VCaP (cell line): ENCODE data around the gene SMIM38.

Experiments
- H3K27ac ChIP-seq: fragments of 450-650 bp; 2 replicates; pipeline ENCODE4 v1.5.1; 2017
- TF ChIP-seq, protein P1 (sequence below): fragments of 450-650 bp; conservative IDR thresholded peaks from 2 replicates; pipeline ENCODE4 v1.5.1; 2017; ENCODE audit warnings: mild to moderate bottlenecking, moderate library complexity

Gene SMIM38

DNA sequence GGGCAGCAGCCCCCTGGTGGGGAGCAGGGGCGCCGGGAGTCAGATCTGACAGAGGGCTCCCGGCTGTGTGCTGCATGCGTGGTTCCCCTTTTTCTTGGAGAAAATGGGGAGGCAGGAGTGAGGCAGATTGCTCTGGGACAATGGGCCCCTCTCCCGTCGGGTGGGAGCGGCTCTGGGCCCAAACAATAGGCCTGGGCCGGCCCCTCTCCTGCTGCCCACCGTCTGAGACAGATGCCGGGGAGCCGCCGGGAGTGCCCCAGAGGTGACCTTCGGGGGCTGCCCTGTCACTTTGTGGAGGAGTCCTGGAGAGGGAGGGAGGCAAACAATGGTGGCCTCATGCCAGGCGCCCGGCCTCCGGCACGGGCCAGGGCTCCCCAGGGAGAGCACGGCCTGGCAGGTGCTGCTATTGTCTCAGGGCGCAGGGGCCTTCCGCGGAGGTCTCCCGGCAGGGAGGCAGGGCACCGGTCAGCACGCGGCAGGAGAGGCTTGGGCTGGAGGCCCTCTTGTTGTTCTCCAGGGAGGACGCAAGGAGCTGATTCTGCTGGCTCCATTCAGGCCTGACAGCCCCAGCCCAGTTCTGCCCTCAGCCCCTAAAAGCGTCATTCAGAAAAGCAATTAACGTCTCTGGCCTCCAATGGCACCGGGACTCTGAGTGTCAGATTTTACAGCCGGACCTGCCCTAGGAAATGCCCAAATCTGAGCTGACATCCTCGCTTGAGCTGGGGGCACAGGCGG is 44.8 kb downstream of the SMIM38 start:
- H3K27ac ChIP-seq, result no peak overlapping the region
- TF ChIP-seq, protein P1, sequence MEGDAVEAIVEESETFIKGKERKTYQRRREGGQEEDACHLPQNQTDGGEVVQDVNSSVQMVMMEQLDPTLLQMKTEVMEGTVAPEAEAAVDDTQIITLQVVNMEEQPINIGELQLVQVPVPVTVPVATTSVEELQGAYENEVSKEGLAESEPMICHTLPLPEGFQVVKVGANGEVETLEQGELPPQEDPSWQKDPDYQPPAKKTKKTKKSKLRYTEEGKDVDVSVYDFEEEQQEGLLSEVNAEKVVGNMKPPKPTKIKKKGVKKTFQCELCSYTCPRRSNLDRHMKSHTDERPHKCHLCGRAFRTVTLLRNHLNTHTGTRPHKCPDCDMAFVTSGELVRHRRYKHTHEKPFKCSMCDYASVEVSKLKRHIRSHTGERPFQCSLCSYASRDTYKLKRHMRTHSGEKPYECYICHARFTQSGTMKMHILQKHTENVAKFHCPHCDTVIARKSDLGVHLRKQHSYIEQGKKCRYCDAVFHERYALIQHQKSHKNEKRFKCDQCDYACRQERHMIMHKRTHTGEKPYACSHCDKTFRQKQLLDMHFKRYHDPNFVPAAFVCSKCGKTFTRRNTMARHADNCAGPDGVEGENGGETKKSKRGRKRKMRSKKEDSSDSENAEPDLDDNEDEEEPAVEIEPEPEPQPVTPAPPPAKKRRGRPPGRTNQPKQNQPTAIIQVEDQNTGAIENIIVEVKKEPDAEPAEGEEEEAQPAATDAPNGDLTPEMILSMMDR, result no peak

DNA sequence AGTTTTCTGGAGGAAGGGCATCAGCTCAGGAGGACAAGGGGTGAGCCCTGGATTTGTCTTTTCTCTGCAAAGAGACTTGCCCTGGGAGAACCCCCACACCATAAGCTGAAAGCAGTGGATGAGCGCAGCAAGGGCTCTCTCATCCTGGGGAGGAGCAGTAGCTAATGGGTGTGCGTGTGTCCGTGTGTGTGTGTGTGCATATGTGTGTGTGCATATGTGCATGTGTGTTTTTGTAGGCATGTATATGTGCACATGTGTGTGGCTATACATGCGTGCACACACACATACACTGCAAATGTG is 45.3 kb downstream of the SMIM38 start:
- H3K27ac ChIP-seq, result no peak overlapping the region
- TF ChIP-seq, protein P1, result no peak

DNA sequence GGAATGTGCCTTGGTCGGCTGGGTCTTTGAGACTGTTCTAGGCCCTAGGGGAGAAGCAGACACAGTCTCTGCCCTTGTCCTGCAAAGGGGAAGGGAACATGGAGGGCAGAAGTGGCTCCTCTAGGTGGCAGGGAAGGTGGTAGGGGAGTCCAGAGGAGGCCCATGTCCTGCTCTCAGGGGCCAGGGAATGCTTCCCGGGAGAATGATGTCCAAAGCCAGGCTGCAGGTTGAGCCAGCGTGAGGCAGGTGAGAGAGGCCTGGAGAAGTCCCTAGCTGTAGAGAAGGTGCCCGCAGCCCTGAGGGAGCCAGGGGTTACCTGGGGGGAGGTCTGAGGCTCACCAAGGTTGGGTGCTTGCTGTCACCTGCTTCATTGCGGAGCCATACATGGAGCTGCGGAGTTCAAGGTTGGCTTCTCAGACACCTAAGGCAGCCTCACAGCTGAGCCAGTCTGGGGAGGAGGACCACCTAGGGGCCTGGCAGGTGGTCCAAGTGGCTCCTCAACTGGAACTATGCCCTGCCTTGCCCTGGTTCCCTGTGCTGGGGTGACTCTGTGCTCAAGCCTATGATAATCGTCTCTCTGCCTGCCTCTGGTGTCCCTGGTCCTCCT is 46.1 kb downstream of the SMIM38 start:
- no peak overlapping the region for H3K27ac ChIP-seq
- TF ChIP-seq, protein P1, result no peak

DNA sequence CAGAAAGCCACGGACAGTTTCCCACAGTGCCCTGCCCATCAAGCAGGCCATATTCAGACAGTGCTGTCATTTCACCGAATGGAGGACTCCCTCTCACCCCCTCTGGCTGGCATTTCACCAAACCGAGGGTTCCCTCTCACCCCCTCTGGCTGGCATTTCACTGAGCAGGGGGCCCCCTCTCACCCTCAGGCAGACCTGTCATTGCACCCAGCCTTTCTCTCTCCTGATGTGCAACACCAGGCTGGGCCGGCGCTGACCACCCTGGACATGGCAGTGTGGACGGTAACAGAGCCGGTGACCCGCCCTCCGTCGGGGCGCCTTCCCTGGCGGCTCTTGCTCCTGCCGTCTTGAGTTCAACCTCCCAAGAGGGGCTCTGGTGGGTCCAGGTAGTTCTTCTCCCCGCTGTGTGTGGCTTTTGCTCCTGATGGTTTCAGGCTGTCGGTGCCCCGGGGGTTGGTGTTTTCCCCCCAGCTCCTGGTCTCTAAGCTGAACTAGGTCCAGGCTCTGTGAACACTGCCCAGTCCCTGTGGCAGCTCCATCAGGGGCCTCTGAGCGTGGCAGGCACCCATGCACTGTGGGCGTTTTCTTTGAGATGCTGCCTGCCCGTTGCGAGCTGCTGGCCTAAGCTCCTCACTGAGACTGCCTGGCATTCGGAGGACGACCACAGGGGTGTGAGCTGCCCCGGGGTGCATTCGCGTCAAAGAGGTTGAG is 46.9 kb downstream of the SMIM38 start:
- H3K27ac ChIP-seq, result no peak overlapping the region
- TF ChIP-seq, protein P1, result no peak

DNA sequence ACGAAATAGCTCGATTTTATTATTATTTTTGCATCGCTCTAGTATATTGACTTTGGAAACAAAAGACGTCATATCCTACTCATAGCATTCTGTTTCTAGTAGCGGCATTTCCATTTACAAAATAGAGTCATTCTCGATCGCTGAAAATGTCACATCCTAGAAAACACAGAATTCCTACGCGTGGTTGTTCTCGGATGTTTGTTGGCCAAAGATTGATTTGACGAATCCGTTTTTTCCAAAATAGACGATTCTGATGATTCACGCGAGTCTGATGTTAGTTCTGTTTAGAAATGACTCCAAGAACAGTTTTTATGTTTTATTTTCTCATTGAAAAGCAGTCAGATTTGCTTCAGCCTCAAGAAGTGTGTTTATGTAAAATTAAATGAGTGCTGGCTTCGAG is 47.6 kb downstream of the SMIM38 start:
- TF ChIP-seq, protein P1, result no peak
- no peak overlapping the region for H3K27ac ChIP-seq

DNA sequence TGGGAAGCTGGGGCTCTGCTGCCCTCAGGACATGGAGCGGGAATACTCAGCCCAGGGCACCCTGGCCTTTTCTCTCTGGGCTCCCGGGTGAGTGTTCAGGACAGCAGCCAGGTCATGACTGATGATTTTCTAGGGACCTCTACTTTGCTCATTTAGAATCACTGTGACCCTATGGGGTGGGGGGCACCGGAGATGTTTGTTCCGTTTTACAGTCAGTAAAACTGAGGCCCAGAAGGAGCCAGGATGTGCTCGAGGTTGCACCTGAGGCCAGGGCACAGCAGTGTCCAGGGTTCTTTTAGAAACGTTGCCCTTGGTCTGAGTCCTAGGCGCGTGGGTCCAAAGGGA is 48.1 kb downstream of the SMIM38 start:
- H3K27ac ChIP-seq, result no peak overlapping the region
- TF ChIP-seq, protein P1, result no peak

DNA sequence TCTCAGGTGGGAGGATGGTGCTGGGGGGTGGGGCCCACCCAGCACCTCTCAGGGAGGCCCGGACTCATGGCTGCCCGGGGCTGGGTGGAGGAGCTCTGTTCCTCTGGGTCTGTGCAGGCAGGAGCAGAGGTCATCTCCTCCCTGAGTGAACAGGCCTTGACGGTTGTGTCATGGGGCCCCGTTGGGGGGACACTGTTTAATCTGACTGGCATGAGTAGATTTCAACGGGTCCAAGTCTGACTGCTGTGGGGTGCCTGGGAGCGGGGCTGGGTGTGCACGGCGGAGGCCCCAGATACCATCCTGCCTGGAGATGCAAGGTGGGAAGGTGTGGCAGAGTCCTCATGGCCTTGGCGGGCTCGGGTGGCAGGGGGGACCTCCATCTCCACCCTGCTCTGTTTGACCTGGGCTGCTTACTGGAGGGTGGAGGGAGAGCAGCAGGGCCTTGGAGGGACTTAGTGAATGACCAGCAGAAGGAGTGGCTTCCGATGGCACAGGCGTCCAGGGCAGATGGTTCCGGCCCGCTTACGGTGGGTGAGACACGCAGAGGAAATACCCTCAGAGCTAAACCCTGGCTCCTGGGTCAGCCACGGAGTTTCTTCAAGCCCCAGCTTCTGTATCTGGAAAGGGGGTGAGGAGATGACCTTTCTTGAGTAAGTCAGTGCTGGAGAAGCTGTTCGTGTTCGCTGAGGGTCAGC is 48.7 kb downstream of the SMIM38 start:
- no peak overlapping the region for H3K27ac ChIP-seq
- TF ChIP-seq, protein P1, result no peak
